Thoracic aorta (tissue), 2 donors: ENCODE measurements around the gene SHC2. TPM values are rescaled to one million over a fixed set of nuclear protein-coding genes. Genes with fewer than 3 reads are reported as not detected.

Source experiments
- ATAC-seq: fragments of 150-250 bp; one replicate; pipeline ENCODE4 v1.8.0; 2017; ENCODE audit warnings: low read depth; ENCODE audit not compliant: insufficient number of reproducible peaks, low FRiP score
- DNase-seq: peaks from one replicate; pipeline ENCODE4 v3.0.0-alpha.2; 2020; ENCODE audit warnings: low spot score
- H3K27ac ChIP-seq, 2 donors: fragments of 200-600 bp; sonication (generic); 1 replicate in 1 of 2; 2 replicates in 1 of 2; pipeline ENCODE4 v1.5.1; 2016; ENCODE audit warnings: mild to moderate bottlenecking in 2 of 2, moderate library complexity in 2 of 2
- H3K27me3 ChIP-seq: fragments of 200-600 bp; sonication (generic); replicated peaks from 2 replicates; pipeline ENCODE4 v1.6.0; 2016; ENCODE audit warnings: mild to moderate bottlenecking; ENCODE audit not compliant: insufficient read depth
- H3K36me3 ChIP-seq: fragments of 200-600 bp; sonication (generic); one replicate; pipeline ENCODE4 v1.5.1; 2016
- H3K4me1 ChIP-seq, 2 donors: fragments of 200-600 bp; sonication (generic); 1 replicate in 1 of 2; 2 replicates in 1 of 2; pipeline versions ENCODE4 v1.5.1 to v1.6.0; 2016; ENCODE audit warnings: low read depth in 2 of 2, mild to moderate bottlenecking in 1 of 2; ENCODE audit not compliant: control insufficient read depth in 1 of 2
- H3K4me3 ChIP-seq: fragments of 200-600 bp; sonication (generic); 2 replicates; pipeline ENCODE4 v1.5.1; 2016; ENCODE audit warnings: mild to moderate bottlenecking
- H3K9me3 ChIP-seq: fragments of 200-600 bp; sonication (generic); 2 replicates; pipeline ENCODE4 v1.5.1; 2016
- CTCF ChIP-seq: fragments of 200-600 bp; sonication (generic); IDR thresholded peaks from one replicate; pipeline ENCODE4 v1.5.1; 2019; ENCODE audit warnings: antibody characterized with exemption
- total RNA-seq, 2 donors: library from RNA; depleted of rRNA; stranded (reverse); fragments of >200 nt; gene quantifications; one replicate each; pipeline versions ENCODE4 v1.1.0 to v1.2.3, GENCODE V29; 2016

Gene SHC2
- total RNA-seq, 2 donors from 2014 or later, result 17.2 to 18.8 TPM

GRCh38 chr19:458091-459042, 2.5 kb downstream of the SHC2 start:
- Histone ChIP-seq H3K4me1 (peaks cover 0 to 5% of the 10 kb centered on the region in 2 donors), H3K4me3 (no peak overlapping the region), H3K36me3 (no peaks in the 10 kb centered on the region), H3K27ac (no peak overlapping the region), H3K9me3 (no peaks in the 10 kb centered on the region), H3K27me3 (peaks cover 6% of the 10 kb centered on the region)
- DNase-seq (no peak), ATAC-seq (no peak)
- no peak for TF ChIP-seq CTCF

DNA sequence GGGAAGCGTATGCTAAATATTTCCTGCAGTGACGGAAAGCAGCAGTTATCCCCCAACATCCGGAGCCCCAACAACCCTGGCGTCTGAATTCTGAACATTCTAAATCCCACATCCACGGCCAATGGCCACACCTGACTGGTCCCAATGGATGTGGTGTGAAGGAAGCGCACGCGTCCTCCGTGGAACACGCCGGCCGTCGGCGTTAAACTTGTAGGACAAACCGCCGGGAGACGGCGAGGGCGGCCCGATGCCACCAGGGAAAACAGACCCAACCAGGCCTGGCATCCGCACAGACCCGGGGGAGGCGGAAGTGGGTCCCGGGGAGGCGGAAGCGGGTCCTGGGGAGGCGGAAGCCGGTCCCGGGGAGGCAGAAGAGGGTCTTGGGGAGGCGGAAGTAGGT, 3.2 kb downstream of the SHC2 start:
- Histone ChIP-seq H3K4me3 (no peak overlapping the region), H3K27me3 (peaks cover 6% of the 10 kb centered on the region), H3K9me3 (no peaks in the 10 kb centered on the region), H3K27ac (no peak overlapping the region), H3K4me1 (peaks cover 0 to 5% of the 10 kb centered on the region in 2 donors), H3K36me3 (no peaks in the 10 kb centered on the region)
- no peak for TF ChIP-seq CTCF
- no peak for DNase-seq
- ATAC-seq, result no peak

- Histone ChIP-seq H3K27ac (no peak overlapping the region), H3K4me1 (peaks cover 0 to under 1% of the 10 kb centered on the region in 2 donors), H3K4me3 (no peak overlapping the region), H3K36me3 (no peaks in the 10 kb centered on the region), H3K9me3 (no peaks in the 10 kb centered on the region), H3K27me3 (peaks cover 3% of the 10 kb centered on the region)
- no peak for TF ChIP-seq CTCF
- no peak for DNase-seq
- ATAC-seq, result no peak
These were observed 4.2 kb downstream of the SHC2 start for GRCh38 chr19:456547-457110.

- TF ChIP-seq CTCF, result no peak
- Histone ChIP-seq H3K9me3 (no peaks in the 10 kb centered on the region), H3K4me3 (no peak overlapping the region), H3K4me1 (no peaks in the 10 kb centered on the region), H3K27ac (no peak overlapping the region), H3K27me3 (peaks cover 3% of the 10 kb centered on the region), H3K36me3 (no peaks in the 10 kb centered on the region)
- no peak for DNase-seq
- no peak for ATAC-seq
These were observed 4.8 kb downstream of the SHC2 start for GRCh38 chr19:455851-456546.
